ENCODE data around the gene LSM14A.
A peak's percentile ranks its signal among the peaks of the same experiment; 100 is the strongest.

LSM14A gene

GRCh38 chr19:34259367-34260095, 87.2 kb downstream of the LSM14A start:
- peak; percentile 35 for DNase-seq

GRCh38 chr19:34260771-34261173, 88.5 kb downstream of the LSM14A start:
- DNase-seq: no peak

- DNase-seq: peak; percentile 51
Measured at GRCh38 chr19:34261334-34262109, 89.2 kb downstream of the LSM14A start.

GRCh38 chr19:34263745-34264237, 91.5 kb downstream of the LSM14A start:
- no peak for DNase-seq

- DNase-seq: no peak
Measured at GRCh38 chr19:34265221-34265650, 92.9 kb downstream of the LSM14A start.

- no peak for DNase-seq
Measured at GRCh38 chr19:34269081-34269480, 96.8 kb downstream of the LSM14A start.

- no peak for DNase-seq
Measured at GRCh38 chr19:34269489-34269888, 97.2 kb downstream of the LSM14A start.

GRCh38 chr19:34269968-34270621, 97.8 kb downstream of the LSM14A start:
- no peak for DNase-seq

GRCh38 chr19:34273121-34273520, 100.8 kb downstream of the LSM14A start:
- DNase-seq: no peak

- no peak for DNase-seq
Measured at GRCh38 chr19:34274284-34274826, 102.1 kb downstream of the LSM14A start.

GRCh38 chr19:34274827-34275625, 102.7 kb downstream of the LSM14A start:
- DNase-seq: no peak

- DNase-seq: no peak
Measured at GRCh38 chr19:34275705-34276104, 103.4 kb downstream of the LSM14A start.

GRCh38 chr19:34276614-34277013, 104.3 kb downstream of the LSM14A start:
- DNase-seq: peak; percentile 72

GRCh38 chr19:34277244-34277643, 104.9 kb downstream of the LSM14A start:
- DNase-seq: no peak

- no peak for DNase-seq
Measured at GRCh38 chr19:34278783-34279182, 106.5 kb downstream of the LSM14A start.
